Left lung (tissue), 10 donors: ENCODE measurements around the gene L3MBTL1. TPM values are rescaled to one million over a fixed set of nuclear protein-coding genes. Genes with fewer than 3 reads are reported as not detected.

ENCODE experiments used
- ATAC-seq: fragments of 200-7000 bp; cut with Tn5 transposase; one replicate; pipeline ENCODE4 v1.9.1; 2020; ENCODE audit warnings: moderate library complexity
- DNase-seq, 4 donors: peaks; one replicate each; pipeline ENCODE4 v3.0.0-alpha.2; 2013 to 2020
- H3K27ac ChIP-seq, 2 donors: fragments of 200-600 bp; sonication (generic) in 1 of 2; one replicate each; pipeline versions ENCODE4 v1.5.0 to v1.8.0; 2020 to 2021
- H3K27me3 ChIP-seq, 2 donors: fragments of 200-600 bp; sonication (generic) in 1 of 2; one replicate each; pipeline versions ENCODE4 v1.5.0 to v1.8.0; 2020 to 2021
- H3K36me3 ChIP-seq, 2 donors: fragments of 200-600 bp; sonication (generic) in 1 of 2; one replicate each; pipeline versions ENCODE4 v1.5.0 to v1.8.0; 2020 to 2021
- H3K4me1 ChIP-seq, 2 donors: fragments of 200-600 bp; one replicate each; pipeline ENCODE4 v1.8.0; 2021
- H3K4me3 ChIP-seq, 2 donors: fragments of 200-600 bp; sonication (generic) in 1 of 2; one replicate each; pipeline versions ENCODE4 v1.5.0 to v1.8.0; 2020 to 2021; ENCODE audit warnings: mild to moderate bottlenecking in 1 of 2
- H3K9me3 ChIP-seq, 2 donors: fragments of 200-600 bp; sonication (generic) in 1 of 2; one replicate each; pipeline versions ENCODE4 v1.5.0 to v1.8.0; 2020 to 2021
- intact Hi-C, 2 donors: fragments of 100-400 bp; cut with DNase I; formaldehyde crosslinking; loops; one replicate each; pipeline versions ENCODE4 v1.11.2 to v1.14.2; 2022
- polyA plus RNA-seq, 6 donors: library from polyadenylated mRNA; unstranded; fragments of 120-200 nt; gene quantifications; one replicate each; pipeline ENCODE4 v1.2.1, GENCODE V29; 2013; ENCODE audit not compliant: insufficient read length in 6 of 6
- total RNA-seq, 2 donors: library from RNA; stranded (reverse); fragmentation: NEBNext Ultra II Directional; extraction: Animal tissue kit (Norgen Biotek cat#: 25700); gene quantifications; one replicate each; pipeline ENCODE4 v1.2.1, GENCODE V29; 2021
- TF ChIP-seq, protein P1 (sequence below), 2 donors: fragments of 200-600 bp; sonication (generic) in 1 of 2; IDR thresholded peaks; one replicate each; pipeline versions ENCODE4 v1.5.0 to v1.8.0; 2021; ENCODE audit warnings: antibody characterized with exemption in 2 of 2
- donor health status: DM: no; HTN: yes; CAD: no.
- donor health status: DM: no; HTN: no; CAD: no.

Gene L3MBTL1
- total and polyA plus RNA-seq, 8 donors, result 8.1 to 25.4 (median 19.7) TPM

DNA sequence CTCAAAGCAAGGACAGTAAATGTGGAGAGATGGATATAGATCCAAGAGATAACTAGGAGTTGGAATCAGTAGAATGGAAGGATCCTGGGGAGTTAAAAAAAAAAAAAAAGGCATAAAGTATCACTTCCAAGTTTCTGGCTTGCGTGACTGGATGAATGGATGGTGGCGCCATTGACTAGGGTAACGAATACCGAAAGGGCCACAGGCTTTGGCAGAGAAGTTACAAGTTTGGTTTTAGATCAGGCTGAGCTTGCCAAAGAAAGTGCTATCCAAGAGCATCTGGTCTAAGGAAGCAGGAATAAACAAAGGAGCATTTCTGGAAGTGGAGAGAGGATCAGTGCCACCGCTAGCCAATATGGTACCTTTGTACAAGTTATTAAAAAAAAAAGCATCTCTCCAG lies 17.5 kb downstream of the L3MBTL1 start:
- Histone ChIP-seq H3K36me3 (no peaks in the 10 kb centered on the region), H3K27me3 (no peaks in the 10 kb centered on the region), H3K4me1 (no peaks in the 10 kb centered on the region), H3K4me3 (no peak overlapping the region), H3K9me3 (no peaks in the 10 kb centered on the region), H3K27ac (no peak overlapping the region)
- intact Hi-C loops, result no loop called here
- TF ChIP-seq, protein P1, sequence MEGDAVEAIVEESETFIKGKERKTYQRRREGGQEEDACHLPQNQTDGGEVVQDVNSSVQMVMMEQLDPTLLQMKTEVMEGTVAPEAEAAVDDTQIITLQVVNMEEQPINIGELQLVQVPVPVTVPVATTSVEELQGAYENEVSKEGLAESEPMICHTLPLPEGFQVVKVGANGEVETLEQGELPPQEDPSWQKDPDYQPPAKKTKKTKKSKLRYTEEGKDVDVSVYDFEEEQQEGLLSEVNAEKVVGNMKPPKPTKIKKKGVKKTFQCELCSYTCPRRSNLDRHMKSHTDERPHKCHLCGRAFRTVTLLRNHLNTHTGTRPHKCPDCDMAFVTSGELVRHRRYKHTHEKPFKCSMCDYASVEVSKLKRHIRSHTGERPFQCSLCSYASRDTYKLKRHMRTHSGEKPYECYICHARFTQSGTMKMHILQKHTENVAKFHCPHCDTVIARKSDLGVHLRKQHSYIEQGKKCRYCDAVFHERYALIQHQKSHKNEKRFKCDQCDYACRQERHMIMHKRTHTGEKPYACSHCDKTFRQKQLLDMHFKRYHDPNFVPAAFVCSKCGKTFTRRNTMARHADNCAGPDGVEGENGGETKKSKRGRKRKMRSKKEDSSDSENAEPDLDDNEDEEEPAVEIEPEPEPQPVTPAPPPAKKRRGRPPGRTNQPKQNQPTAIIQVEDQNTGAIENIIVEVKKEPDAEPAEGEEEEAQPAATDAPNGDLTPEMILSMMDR (IDR thresholded peaks at IDR 0.05), result no peak
- DNase-seq (no peak), ATAC-seq (no peak)

DNA sequence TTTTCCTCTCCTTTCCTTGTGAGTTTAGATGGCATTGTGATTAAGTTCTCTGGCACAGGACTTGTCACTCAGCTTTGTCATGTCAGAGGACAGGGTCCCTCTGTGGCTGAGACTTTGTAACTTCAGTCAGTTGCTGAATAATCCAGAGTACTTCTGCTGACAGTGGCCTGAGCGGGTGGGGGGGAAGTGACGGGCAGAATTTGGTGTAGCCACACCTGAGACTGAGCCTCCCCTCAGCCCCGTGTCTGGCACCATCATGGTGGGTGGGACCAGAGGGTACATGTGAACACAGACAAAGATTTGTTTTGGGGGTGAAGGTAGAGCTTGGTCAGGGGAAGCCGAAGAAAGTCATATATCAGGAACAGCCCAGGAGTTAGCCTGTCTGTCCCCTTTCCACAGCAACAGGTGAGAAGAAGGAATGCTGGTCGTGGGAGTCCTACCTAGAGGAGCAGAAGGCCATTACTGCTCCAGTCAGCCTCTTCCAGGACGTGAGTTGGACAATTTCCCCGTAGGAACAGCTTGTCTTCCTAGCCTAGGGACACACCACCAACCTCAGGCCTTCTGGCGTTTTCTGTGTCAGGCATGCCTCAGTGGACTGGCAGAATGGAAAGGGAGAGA lies 20.9 kb downstream of the L3MBTL1 start:
- no peaks in the 10 kb centered on the region for H3K36me3 ChIP-seq
- H3K4me1 ChIP-seq, result no peaks in the 10 kb centered on the region
- TF ChIP-seq, protein P1 (IDR thresholded peaks at IDR 0.05), result no peak
- H3K9me3 ChIP-seq, result no peaks in the 10 kb centered on the region
- H3K4me3 ChIP-seq, result no peak overlapping the region
- no peaks in the 10 kb centered on the region for H3K27me3 ChIP-seq
- DNase-seq (no peak), ATAC-seq (no peak)
- intact Hi-C loops, result no loop called here
- no peak overlapping the region for H3K27ac ChIP-seq

DNA sequence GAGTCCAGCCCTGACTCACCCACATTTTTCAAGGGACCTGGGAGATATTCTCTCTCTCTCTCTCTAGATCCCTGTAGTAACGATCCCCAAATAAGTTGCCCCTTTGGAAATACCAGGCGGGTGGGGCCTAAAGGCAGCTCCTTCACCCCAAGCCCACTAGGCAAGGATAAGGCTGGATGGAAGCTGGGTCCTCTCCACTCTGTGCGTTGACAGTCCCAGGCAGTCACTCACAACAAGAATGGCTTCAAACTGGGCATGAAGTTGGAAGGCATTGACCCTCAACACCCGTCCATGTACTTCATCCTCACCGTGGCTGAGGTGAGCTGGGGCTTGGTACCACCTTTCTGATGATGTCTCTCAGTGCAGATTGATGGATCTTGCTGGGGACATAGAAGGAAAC lies 21.6 kb downstream of the L3MBTL1 start:
- TF ChIP-seq, protein P1 (IDR thresholded peaks at IDR 0.05), result no peak
- DNase-seq, result no peak
- ATAC-seq, result no peak
- no peaks in the 10 kb centered on the region for H3K36me3 ChIP-seq
- H3K4me1 ChIP-seq, result no peaks in the 10 kb centered on the region
- no peak overlapping the region for H3K27ac ChIP-seq
- no peak overlapping the region for H3K4me3 ChIP-seq
- no peaks in the 10 kb centered on the region for H3K27me3 ChIP-seq
- no peaks in the 10 kb centered on the region for H3K9me3 ChIP-seq
- intact Hi-C loops, result no loop called here

DNA sequence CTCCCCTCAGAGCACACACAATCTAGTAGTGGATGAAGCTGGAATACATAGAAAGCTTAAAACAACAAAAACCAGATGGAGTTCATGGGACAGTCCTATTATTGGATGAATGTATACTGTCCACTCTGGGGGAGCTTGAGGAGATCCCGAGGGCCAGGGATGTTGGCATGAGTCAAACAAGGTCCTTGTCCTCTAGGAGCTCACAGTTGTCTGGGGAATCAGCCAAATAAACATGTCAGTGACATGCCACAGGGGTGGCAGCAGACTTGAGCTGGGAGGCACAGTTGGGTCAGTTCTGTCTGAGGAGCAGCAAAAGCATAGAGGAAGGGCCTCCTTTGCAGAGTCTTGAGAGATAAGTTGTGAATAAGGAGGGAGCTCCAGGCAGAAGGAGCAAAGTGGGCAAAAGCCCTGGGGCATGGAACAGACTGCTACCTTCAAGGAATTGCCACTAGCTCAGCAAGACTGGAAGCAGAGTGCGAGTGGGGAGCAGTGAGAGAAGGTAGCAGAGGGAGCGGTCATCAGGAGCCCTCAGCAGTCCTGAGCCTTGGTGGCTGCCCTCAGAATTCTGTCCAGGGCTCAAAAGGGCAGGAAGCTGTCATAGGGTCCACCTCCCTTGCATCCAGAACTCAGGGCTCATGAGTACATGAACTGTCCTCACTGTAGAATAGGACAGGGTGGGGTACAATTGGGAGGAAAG lies 22.1 kb downstream of the L3MBTL1 start:
- TF ChIP-seq, protein P1 (IDR thresholded peaks at IDR 0.05), result no peak
- Histone ChIP-seq H3K4me1 (no peaks in the 10 kb centered on the region), H3K27me3 (no peaks in the 10 kb centered on the region), H3K4me3 (no peak overlapping the region), H3K27ac (no peak overlapping the region), H3K36me3 (no peaks in the 10 kb centered on the region), H3K9me3 (no peaks in the 10 kb centered on the region)
- DNase-seq (no peak), ATAC-seq (no peak)
- intact Hi-C loops, result no loop called here

DNA sequence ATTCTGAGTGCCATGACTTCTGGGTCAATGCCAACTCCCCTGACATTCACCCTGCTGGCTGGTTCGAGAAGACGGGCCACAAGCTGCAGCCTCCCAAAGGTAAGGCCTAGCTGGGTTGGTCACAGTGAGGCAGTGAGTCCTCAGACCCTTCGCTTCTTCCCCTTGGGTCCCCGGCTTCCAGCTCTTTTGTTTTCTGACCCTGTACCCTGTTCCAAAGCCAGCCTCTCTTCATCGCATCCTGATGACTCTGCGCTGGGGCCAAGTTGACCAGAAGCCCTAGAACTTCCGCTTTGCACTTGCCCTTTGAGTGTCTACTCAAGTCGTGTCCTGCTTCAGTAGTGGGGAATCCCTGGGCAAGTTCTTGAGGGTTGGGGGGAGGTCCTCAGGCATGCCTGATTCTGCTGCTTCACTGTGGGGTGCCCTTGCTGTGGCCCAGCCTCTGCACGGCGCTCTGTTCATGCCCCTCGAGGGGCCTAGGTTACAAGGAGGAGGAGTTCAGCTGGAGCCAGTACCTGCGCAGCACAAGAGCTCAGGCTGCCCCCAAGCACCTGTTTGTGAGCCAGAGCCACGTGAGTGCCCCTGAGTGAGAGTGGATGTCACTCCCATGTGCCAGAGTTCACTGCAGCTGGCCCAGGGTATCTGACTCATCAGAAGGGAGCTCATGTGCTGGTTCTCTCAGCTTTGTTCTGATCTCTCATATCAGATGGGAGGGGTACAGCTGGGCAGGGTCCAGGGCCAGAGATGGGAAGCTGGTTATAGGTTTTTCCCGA lies 23.0 kb downstream of the L3MBTL1 start:
- intact Hi-C loops, result no loop called here

More for the DNA sequence above, 23.0 kb downstream of the L3MBTL1 start:
- Histone ChIP-seq H3K9me3 (no peaks in the 10 kb centered on the region), H3K27me3 (no peaks in the 10 kb centered on the region), H3K4me1 (no peaks in the 10 kb centered on the region), H3K4me3 (no peak overlapping the region), H3K27ac (no peak overlapping the region), H3K36me3 (peaks cover 0 to under 1% of the 10 kb centered on the region in 2 donors)
- TF ChIP-seq, protein P1 (IDR thresholded peaks at IDR 0.05), result no peak
- no peak for DNase-seq
- ATAC-seq, result no peak
